Measurements from ENCODE around the gene AEBP2. TPM values are rescaled to one million over a fixed set of nuclear protein-coding genes. Genes with fewer than 3 reads are reported as not detected.

AEBP2 gene
- total and polyA plus RNA-seq, 2 donors (not counting 3 experiments of a cell fraction or from before 2014, with no cell fraction given) = 8.8 to 42.2 TPM

DNA sequence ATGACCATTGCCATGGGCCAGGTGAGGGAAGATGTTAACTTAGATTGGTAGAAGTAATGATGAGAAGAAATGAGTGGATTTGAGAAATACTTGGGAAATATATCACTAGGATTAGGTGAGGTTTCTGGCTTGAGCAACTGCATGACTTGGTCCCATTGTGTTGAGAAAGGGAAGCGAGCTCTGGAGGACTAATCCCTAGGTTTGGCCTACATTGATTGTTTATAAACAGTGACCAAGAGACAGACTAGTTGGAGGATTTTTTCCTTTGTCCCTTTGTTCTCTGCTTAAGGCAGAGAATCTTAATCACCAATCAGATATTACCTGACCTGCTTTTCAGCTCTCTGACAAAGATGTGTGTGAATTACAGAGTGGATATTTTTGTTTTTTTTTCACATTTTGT, 100.5 kb downstream of the AEBP2 start:
- Histone ChIP-seq H3K4me2 (ENCODE audit: insufficient read depth, low read length) (no peak overlapping the region), H3K9ac (replicated peaks; ENCODE audit: extremely low read depth, insufficient read depth, low read length) (no peak overlapping the region), H3K36me3 (ENCODE audit: control insufficient read depth in 2 of 2, extremely low read depth in 1 of 2, insufficient read depth in 2 of 2, low read length in 2 of 2) (no peaks in the 10 kb centered on the region), H3K27me3 (ENCODE audit: control insufficient read depth in 2 of 2, insufficient read depth in 2 of 2, low read length in 2 of 2) (no peaks in the 10 kb centered on the region), H3K27ac (ENCODE audit: insufficient read depth, low read depth, low read length) (no peak overlapping the region), H3K4me1 (ENCODE audit: control insufficient read depth, extremely low read depth, insufficient read depth, low read length) (no peaks in the 10 kb centered on the region), H3K9me1 (replicated peaks; ENCODE audit: control insufficient read depth, extremely low read depth, insufficient read depth, low read length) (no peaks in the 10 kb centered on the region), H2AFZ (ENCODE audit: low read depth, low read length) (no peak overlapping the region), H4K20me1 (replicated peaks; ENCODE audit: control insufficient read depth, extremely low read depth, insufficient read depth, low read length) (no peaks in the 10 kb centered on the region), H3K9me3 (replicated peaks; ENCODE audit: control insufficient read depth, insufficient read depth, low read length) (peaks cover 2% of the 10 kb centered on the region), H3K79me2 (ENCODE audit: control insufficient read depth, insufficient read depth, low read length) (no peaks in the 10 kb centered on the region), H3K4me3 (replicated peaks in 1 of 3; ENCODE audit: insufficient read depth in 1 of 3, low read depth in 1 of 3, low read length in 3 of 3) (no peak overlapping the region)
- ChIA-PET POLR2A (no interaction called here), CTCF (no interaction called here)
- dilution Hi-C loops (cut with MboI; ENCODE audit: extremely low pct_ligation_motif_present, low sequenced_read_pairs) = no loop called here
- no peak for FAIRE-seq
- BruUV-seq (replicated peaks) = no TSS peak
- intact Hi-C loops (cut with micrococcal nuclease) = no loop called here
- TF ChIP-seq, protein P1, sequence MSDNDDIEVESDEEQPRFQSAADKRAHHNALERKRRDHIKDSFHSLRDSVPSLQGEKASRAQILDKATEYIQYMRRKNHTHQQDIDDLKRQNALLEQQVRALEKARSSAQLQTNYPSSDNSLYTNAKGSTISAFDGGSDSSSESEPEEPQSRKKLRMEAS (IDR thresholded peaks at IDR 0.05; ENCODE audit: insufficient read depth, insufficient read length) = no peak
- TF ChIP-seq GATA2 (IDR thresholded peaks at IDR 0.05; ENCODE audit: insufficient read depth, insufficient read length, low read depth, low read length) = no peak
- TF ChIP-seq FOS (IDR thresholded peaks at IDR 0.05; ENCODE audit: borderline replicate concordance, insufficient read depth, low read length) = no peak
- no peak for TF ChIP-seq MYC (IDR thresholded peaks at IDR 0.05; ENCODE audit: low read depth, low read length)
- TF ChIP-seq JUN (IDR thresholded peaks at IDR 0.05; ENCODE audit: borderline replicate concordance, insufficient read depth, insufficient read length, low read depth) = no peak
- TF ChIP-seq EZH2 (IDR thresholded peaks at IDR 0.05; ENCODE audit: borderline replicate concordance, low read depth, low read length, severe bottlenecking) = no peak
- TF ChIP-seq POLR2A (IDR thresholded peaks at IDR 0.05; ENCODE audit: low read depth, low read length) = no peak
- TF ChIP-seq POLR2AphosphoS5 (IDR thresholded peaks at IDR 0.05; ENCODE audit: insufficient read depth, low read depth, low read length) = no peak
- TF ChIP-seq, protein P2, sequence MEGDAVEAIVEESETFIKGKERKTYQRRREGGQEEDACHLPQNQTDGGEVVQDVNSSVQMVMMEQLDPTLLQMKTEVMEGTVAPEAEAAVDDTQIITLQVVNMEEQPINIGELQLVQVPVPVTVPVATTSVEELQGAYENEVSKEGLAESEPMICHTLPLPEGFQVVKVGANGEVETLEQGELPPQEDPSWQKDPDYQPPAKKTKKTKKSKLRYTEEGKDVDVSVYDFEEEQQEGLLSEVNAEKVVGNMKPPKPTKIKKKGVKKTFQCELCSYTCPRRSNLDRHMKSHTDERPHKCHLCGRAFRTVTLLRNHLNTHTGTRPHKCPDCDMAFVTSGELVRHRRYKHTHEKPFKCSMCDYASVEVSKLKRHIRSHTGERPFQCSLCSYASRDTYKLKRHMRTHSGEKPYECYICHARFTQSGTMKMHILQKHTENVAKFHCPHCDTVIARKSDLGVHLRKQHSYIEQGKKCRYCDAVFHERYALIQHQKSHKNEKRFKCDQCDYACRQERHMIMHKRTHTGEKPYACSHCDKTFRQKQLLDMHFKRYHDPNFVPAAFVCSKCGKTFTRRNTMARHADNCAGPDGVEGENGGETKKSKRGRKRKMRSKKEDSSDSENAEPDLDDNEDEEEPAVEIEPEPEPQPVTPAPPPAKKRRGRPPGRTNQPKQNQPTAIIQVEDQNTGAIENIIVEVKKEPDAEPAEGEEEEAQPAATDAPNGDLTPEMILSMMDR (IDR thresholded peaks at IDR 0.05; ENCODE audit: extremely low read depth in 1 of 2, insufficient read depth in 1 of 2, low read depth in 1 of 2, low read length in 2 of 2) = no peak
- DNase-seq (ENCODE audit: low read depth, low spot score) = no peak

Data from endothelial cell of umbilical vein (primary cell).